Endothelial cell of umbilical vein (primary cell): ENCODE results near the gene PRLHR. TPM values are rescaled to one million over a fixed set of nuclear protein-coding genes. Genes with fewer than 3 reads are reported as not detected.

Experiments
- BruUV-seq: library from RNA; stranded (reverse); fragments of 400-500 nt; replicated peaks from 2 replicates; lab custom pipeline; 2021; lab: Mats Ljungman, UMichigan
- CTCF ChIA-PET: fragments of 300-600, 350-600 bp; sonication (Branson Sonifier 250); formaldehyde crosslinking; loops from one replicate; lab custom pipeline; 2021; ENCODE audit warnings: antibody characterized with exemption, inconsistent platforms; lab: Charles Lee
- POLR2A ChIA-PET: fragments of 300-600, 350-600 bp; sonication (Branson Sonifier 250); formaldehyde crosslinking; loops from one replicate; lab custom pipeline; 2021; ENCODE audit warnings: antibody characterized with exemption, inconsistent platforms; lab: Charles Lee
- DNase-seq: peaks from one replicate; pipeline ENCODE4 v3.0.0-alpha.2; 2011; ENCODE audit warnings: low read depth, low spot score
- FAIRE-seq: peaks from 2 replicates; lab custom pipeline; 2011; peaks lifted over from hg19 to GRCh38; lab: Jason Lieb, UNC
- H2AFZ ChIP-seq: 2 replicates; pipeline ENCODE4 v1.6.0; 2012; ENCODE audit warnings: low read depth, low read length, control low read depth, inconsistent platforms
- H3K27ac ChIP-seq: 2 replicates; pipeline ENCODE4 v1.5.1; 2011; ENCODE audit warnings: low read depth, mild to moderate bottlenecking, control low read depth, low read length, moderate library complexity; ENCODE audit not compliant: insufficient read depth
- H3K27me3 ChIP-seq, 2 experiments: 2 replicates each; pipeline versions ENCODE4 v1.6.0 to v1.6.1; 2011; ENCODE audit warnings: low read length in 2 of 2, mixed read lengths in 1 of 2; ENCODE audit not compliant: control insufficient read depth in 2 of 2, insufficient read depth in 2 of 2
- H3K36me3 ChIP-seq, 2 experiments: 2 replicates in 1 of 2; 3 replicates in 1 of 2; pipeline ENCODE4 v1.5.1; 2011; ENCODE audit warnings: low read length in 2 of 2, mild to moderate bottlenecking in 1 of 2, moderate library complexity in 1 of 2; ENCODE audit not compliant: control insufficient read depth in 2 of 2, insufficient read depth in 2 of 2; ENCODE audit errors: extremely low read depth in 1 of 2
- H3K4me1 ChIP-seq: 3 replicates; pipeline ENCODE4 v1.5.1; 2011; ENCODE audit warnings: mild to moderate bottlenecking, low read length; ENCODE audit not compliant: control insufficient read depth, insufficient read depth; ENCODE audit errors: extremely low read depth
- H3K4me2 ChIP-seq: 2 replicates; pipeline ENCODE4 v1.6.1; 2011; ENCODE audit warnings: low read length, control low read depth, mixed read lengths; ENCODE audit not compliant: insufficient read depth
- H3K4me3 ChIP-seq, 3 experiments: fragments of 200-600 bp in 1 of 3; sonication (generic), shearing (Covaris generic) in 1 of 3; replicated peaks in 1 of 3; 2 replicates each; pipeline ENCODE4 v1.5.1; 2011 to 2016; ENCODE audit warnings: control low read depth in 3 of 3, low read length in 3 of 3, mild to moderate bottlenecking in 2 of 3, inconsistent platforms in 1 of 3, low read depth in 1 of 3, moderate library complexity in 1 of 3; ENCODE audit not compliant: insufficient read depth in 1 of 3
- H3K79me2 ChIP-seq: 2 replicates; pipeline ENCODE4 v1.6.0; 2012; ENCODE audit warnings: low read length, inconsistent platforms; ENCODE audit not compliant: control insufficient read depth, insufficient read depth
- H3K9ac ChIP-seq: replicated peaks from 2 replicates; pipeline ENCODE3; 2011; ENCODE audit warnings: low read length, control low read depth; ENCODE audit not compliant: insufficient read depth; ENCODE audit errors: extremely low read depth
- H3K9me1 ChIP-seq: replicated peaks from 3 replicates; pipeline ENCODE4 v1.6.0; 2011; ENCODE audit warnings: mild to moderate bottlenecking, low read length; ENCODE audit not compliant: control insufficient read depth, insufficient read depth; ENCODE audit errors: extremely low read depth
- H3K9me3 ChIP-seq: replicated peaks from 2 replicates; pipeline ENCODE4 v1.5.1; 2012; ENCODE audit warnings: low read length, inconsistent platforms; ENCODE audit not compliant: control insufficient read depth, insufficient read depth
- H4K20me1 ChIP-seq: replicated peaks from 2 replicates; pipeline ENCODE3; 2011; ENCODE audit warnings: mild to moderate bottlenecking, low read length; ENCODE audit not compliant: control insufficient read depth, insufficient read depth; ENCODE audit errors: extremely low read depth
- EZH2 ChIP-seq: IDR thresholded peaks from 2 replicates; pipeline ENCODE4 v1.6.1; 2012; ENCODE audit warnings: borderline replicate concordance, low read depth, mild to moderate bottlenecking, moderate library complexity, low read length, inconsistent platforms; ENCODE audit not compliant: severe bottlenecking
- FOS ChIP-seq: IDR thresholded peaks from 2 replicates; pipeline ENCODE4 v1.6.1; 2011; ENCODE audit warnings: mild to moderate bottlenecking, low read length, moderate library complexity, borderline replicate concordance; ENCODE audit not compliant: insufficient read depth
- GATA2 ChIP-seq: IDR thresholded peaks from 2 replicates; pipeline ENCODE4 v1.7.0; 2011; ENCODE audit warnings: low read depth, mild to moderate bottlenecking, moderate library complexity, mixed read lengths, low read length; ENCODE audit not compliant: insufficient read length, insufficient read depth
- JUN ChIP-seq: IDR thresholded peaks from 2 replicates; pipeline ENCODE4 v1.6.1; 2011; ENCODE audit warnings: borderline replicate concordance, low read depth; ENCODE audit not compliant: insufficient read length, insufficient read depth
- MYC ChIP-seq: IDR thresholded peaks from one replicate; pipeline ENCODE4 v1.6.1; 2011; ENCODE audit warnings: mild to moderate bottlenecking, low read depth, low read length
- POLR2A ChIP-seq: IDR thresholded peaks from 2 replicates; pipeline ENCODE4 v1.6.1; 2012; ENCODE audit warnings: low read depth, mild to moderate bottlenecking, control low read depth, low read length
- POLR2AphosphoS5 ChIP-seq: IDR thresholded peaks from 2 replicates; pipeline ENCODE4 v1.6.1; 2012; ENCODE audit warnings: low read depth, mild to moderate bottlenecking, control low read depth, low read length, moderate library complexity; ENCODE audit not compliant: insufficient read depth
- dilution Hi-C: fragments of 300-500 bp; cut with MboI; formaldehyde crosslinking; loops from one replicate; pipeline ENCODE4 v1.15.0; 2019; ENCODE audit warnings: low sequenced_read_pairs; ENCODE audit not compliant: extremely low pct_ligation_motif_present
- intact Hi-C: fragments of 100-400 bp; cut with micrococcal nuclease; formaldehyde crosslinking; loops from one replicate; pipeline ENCODE4 v1.10.0; 2022
- polyA plus RNA-seq, 4 experiments: library from polyadenylated mRNA; depleted of rRNA in 3 of 4; stranded (reverse) in 3 of 4; unstranded in 1 of 4; fragments of >200 nt; gene quantifications; 2 replicates each; pipeline versions ENCODE4 v1.2.1 to v1.2.3, GENCODE V29; 2011 to 2012; ENCODE audit warnings: missing spikeins in 1 of 4
- total RNA-seq: library from RNA; stranded (reverse); gene quantifications from 2 replicates; pipeline ENCODE4 v1.2.3, GENCODE V29; 2021
- TF ChIP-seq, protein P1 (sequence below): IDR thresholded peaks from 2 replicates; pipeline ENCODE4 v1.6.1; 2011; ENCODE audit not compliant: insufficient read depth, insufficient read length
- TF ChIP-seq, protein P2 (sequence below), 2 donors: IDR thresholded peaks; 1 replicate in 1 of 2; 2 replicates in 1 of 2; pipeline ENCODE4 v1.5.1; 2011; ENCODE audit warnings: low read length in 2 of 2, mild to moderate bottlenecking in 2 of 2, moderate library complexity in 2 of 2, control low read depth in 1 of 2, inconsistent platforms in 1 of 2, low read depth in 1 of 2; ENCODE audit not compliant: insufficient read depth in 1 of 2; ENCODE audit errors: extremely low read depth in 1 of 2

Gene PRLHR
- total and polyA plus RNA-seq, 2 donors (not counting 3 experiments of a cell fraction or from before 2014, with no cell fraction given) = not detected

DNA sequence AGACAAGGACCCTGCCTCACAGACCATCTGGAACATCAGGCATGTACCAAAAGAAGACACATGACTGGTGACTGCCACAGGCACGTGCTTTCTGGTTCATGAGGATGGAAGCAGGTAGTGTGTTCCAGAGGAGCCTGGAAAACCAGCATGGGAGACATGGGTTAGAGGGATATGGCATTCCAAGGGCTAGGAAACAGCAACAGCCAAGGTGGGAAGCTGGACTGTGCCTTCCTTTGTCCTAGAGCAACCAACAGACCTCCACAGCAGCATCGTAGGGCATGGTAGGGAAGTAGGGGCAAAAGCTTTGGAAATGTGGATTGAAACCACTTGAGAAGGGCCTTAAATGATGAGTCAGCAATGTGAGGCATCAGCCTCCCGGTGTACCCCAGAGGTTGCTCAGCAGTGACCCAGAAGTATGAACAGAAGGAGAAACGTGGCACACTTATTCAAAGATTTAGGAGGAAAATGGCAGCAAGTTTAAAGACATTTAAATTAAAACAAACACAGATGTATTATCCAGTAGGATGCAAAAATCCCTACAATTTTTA, 51.0 kb downstream of the PRLHR start:
- H2AFZ ChIP-seq = no peak overlapping the region
- FAIRE-seq (no peak), DNase-seq (no peak)
- H3K4me1 ChIP-seq = no peaks in the 10 kb centered on the region
- TF ChIP-seq, protein P1, sequence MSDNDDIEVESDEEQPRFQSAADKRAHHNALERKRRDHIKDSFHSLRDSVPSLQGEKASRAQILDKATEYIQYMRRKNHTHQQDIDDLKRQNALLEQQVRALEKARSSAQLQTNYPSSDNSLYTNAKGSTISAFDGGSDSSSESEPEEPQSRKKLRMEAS = no peak
- TF ChIP-seq, protein P2, sequence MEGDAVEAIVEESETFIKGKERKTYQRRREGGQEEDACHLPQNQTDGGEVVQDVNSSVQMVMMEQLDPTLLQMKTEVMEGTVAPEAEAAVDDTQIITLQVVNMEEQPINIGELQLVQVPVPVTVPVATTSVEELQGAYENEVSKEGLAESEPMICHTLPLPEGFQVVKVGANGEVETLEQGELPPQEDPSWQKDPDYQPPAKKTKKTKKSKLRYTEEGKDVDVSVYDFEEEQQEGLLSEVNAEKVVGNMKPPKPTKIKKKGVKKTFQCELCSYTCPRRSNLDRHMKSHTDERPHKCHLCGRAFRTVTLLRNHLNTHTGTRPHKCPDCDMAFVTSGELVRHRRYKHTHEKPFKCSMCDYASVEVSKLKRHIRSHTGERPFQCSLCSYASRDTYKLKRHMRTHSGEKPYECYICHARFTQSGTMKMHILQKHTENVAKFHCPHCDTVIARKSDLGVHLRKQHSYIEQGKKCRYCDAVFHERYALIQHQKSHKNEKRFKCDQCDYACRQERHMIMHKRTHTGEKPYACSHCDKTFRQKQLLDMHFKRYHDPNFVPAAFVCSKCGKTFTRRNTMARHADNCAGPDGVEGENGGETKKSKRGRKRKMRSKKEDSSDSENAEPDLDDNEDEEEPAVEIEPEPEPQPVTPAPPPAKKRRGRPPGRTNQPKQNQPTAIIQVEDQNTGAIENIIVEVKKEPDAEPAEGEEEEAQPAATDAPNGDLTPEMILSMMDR (IDR thresholded peaks at IDR 0.05; ENCODE audit: extremely low read depth in 1 of 2, insufficient read depth in 1 of 2, low read depth in 1 of 2, low read length in 2 of 2) = no peak
- TF ChIP-seq FOS (no peak), POLR2AphosphoS5 (no peak), MYC (no peak), POLR2A (no peak), EZH2 (no peak), GATA2 (no peak), JUN (no peak)
- intact Hi-C loops (loop anchor here (1.0 kb wide), 1 partner anchor 1048 kb away; no protein-coding TSS in a partner anchor), dilution Hi-C loops (no loop called here)
- H3K79me2 ChIP-seq = no peaks in the 10 kb centered on the region
- H3K4me2 ChIP-seq = no peak overlapping the region
- H3K27ac ChIP-seq = no peak overlapping the region
- H3K27me3 ChIP-seq = no peaks in the 10 kb centered on the region
- H3K9ac ChIP-seq = no peak overlapping the region
- ChIA-PET CTCF (interaction anchor here (0.8 to 1.8 kb wide), 3 partner anchors 14 to 1048 kb away, joined by 3 to 8 read pairs (median 4); no protein-coding TSS in a partner anchor), POLR2A (no interaction called here)
- H4K20me1 ChIP-seq = no peaks in the 10 kb centered on the region
- H3K4me3 ChIP-seq = no peak overlapping the region
- H3K36me3 ChIP-seq = no peaks in the 10 kb centered on the region
- H3K9me3 ChIP-seq = no peaks in the 10 kb centered on the region
- no peaks in the 10 kb centered on the region for H3K9me1 ChIP-seq
- no TSS peak for BruUV-seq
